B cell (primary cell): ENCODE data around the gene NTM.

Experiments used
- EZH2 ChIP-seq: IDR thresholded peaks from 2 replicates; pipeline ENCODE4 v1.6.1; 2012; ENCODE audit warnings: borderline replicate concordance, low read depth, mild to moderate bottlenecking, moderate library complexity, low read length; ENCODE audit not compliant: insufficient read depth, poor library complexity, severe bottlenecking
- TF ChIP-seq, protein P1 (sequence below): fragments of 200-600 bp; IDR thresholded peaks from one replicate; pipeline ENCODE4 v1.8.0; 2022; ENCODE audit warnings: antibody characterized with exemption, mild to moderate bottlenecking

DNA sequence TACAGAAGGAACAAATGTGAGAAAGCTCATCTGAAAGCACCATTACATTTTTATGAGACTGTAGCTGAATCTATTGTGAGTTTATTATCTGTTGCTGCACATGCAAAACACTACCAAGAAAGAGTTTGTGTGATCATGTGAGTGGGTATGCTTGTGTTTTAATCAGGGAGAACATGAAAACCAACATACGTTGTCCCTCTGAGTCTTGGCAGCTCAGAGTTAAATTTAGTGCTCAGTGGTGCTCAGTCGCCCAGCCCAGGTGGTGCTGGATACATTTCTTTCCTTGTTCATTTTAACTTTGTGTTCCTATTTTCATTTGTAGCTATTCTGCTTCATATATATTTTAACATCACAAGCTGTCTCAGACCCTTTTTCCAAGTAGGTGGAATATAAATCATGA lies 500.6 kb downstream of the NTM start:
- TF ChIP-seq EZH2, result no peak
- TF ChIP-seq, protein P1, sequence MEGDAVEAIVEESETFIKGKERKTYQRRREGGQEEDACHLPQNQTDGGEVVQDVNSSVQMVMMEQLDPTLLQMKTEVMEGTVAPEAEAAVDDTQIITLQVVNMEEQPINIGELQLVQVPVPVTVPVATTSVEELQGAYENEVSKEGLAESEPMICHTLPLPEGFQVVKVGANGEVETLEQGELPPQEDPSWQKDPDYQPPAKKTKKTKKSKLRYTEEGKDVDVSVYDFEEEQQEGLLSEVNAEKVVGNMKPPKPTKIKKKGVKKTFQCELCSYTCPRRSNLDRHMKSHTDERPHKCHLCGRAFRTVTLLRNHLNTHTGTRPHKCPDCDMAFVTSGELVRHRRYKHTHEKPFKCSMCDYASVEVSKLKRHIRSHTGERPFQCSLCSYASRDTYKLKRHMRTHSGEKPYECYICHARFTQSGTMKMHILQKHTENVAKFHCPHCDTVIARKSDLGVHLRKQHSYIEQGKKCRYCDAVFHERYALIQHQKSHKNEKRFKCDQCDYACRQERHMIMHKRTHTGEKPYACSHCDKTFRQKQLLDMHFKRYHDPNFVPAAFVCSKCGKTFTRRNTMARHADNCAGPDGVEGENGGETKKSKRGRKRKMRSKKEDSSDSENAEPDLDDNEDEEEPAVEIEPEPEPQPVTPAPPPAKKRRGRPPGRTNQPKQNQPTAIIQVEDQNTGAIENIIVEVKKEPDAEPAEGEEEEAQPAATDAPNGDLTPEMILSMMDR, result no peak
